Adrenal gland (tissue), 5 donors: ENCODE results near the gene RASSF6.

Experiments
- POLR2A ChIP-seq, 2 donors: fragments of 450-650 bp; IDR thresholded peaks; one replicate each; pipeline ENCODE4 v1.6.1; 2017; ENCODE audit warnings: antibody characterized with exemption in 2 of 2, mild to moderate bottlenecking in 2 of 2, moderate library complexity in 1 of 2
- TF ChIP-seq, protein P1 (sequence below), 6 experiments: fragments of 450-650 bp in 4 of 6; fragments of 200-600 bp in 2 of 6; sonication (generic) in 1 of 6; IDR thresholded peaks; 1 replicate in 5 of 6; 2 replicates in 1 of 6; pipeline versions ENCODE4 v1.5.1 to v1.8.0; 2016 to 2021; ENCODE audit warnings: antibody characterized with exemption in 6 of 6, mild to moderate bottlenecking in 2 of 6, moderate library complexity in 1 of 6
- donor health status: DM: no; HTN: no; CAD: no.

DNA sequence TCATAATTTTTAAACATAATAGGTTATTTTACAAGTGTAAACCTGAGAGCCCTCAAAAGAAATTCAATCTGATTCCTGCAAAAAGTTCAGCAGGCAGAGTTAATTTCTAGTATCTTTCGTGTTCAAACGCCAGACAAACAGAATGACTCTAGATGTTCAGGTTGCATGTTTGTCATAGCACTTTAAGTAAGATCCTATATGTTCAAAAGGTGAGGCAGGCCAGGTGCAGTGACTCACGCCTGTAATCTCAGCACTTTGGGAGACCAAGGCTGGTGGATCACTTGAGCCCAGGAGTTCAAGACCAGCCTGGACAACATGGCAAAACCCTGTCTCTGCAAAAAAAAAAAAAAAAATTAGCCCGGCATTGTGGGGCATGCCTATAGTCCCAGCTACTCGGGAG lies 1.1 kb upstream of the RASSF6 start:
- TF ChIP-seq, protein P1, sequence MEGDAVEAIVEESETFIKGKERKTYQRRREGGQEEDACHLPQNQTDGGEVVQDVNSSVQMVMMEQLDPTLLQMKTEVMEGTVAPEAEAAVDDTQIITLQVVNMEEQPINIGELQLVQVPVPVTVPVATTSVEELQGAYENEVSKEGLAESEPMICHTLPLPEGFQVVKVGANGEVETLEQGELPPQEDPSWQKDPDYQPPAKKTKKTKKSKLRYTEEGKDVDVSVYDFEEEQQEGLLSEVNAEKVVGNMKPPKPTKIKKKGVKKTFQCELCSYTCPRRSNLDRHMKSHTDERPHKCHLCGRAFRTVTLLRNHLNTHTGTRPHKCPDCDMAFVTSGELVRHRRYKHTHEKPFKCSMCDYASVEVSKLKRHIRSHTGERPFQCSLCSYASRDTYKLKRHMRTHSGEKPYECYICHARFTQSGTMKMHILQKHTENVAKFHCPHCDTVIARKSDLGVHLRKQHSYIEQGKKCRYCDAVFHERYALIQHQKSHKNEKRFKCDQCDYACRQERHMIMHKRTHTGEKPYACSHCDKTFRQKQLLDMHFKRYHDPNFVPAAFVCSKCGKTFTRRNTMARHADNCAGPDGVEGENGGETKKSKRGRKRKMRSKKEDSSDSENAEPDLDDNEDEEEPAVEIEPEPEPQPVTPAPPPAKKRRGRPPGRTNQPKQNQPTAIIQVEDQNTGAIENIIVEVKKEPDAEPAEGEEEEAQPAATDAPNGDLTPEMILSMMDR (IDR thresholded peaks at IDR 0.05): no peak
- no peak for TF ChIP-seq POLR2A (IDR thresholded peaks at IDR 0.05)
